Uterus (tissue), 4 donors: ENCODE results near the gene TMPRSS11D. TPM values are rescaled to one million over a fixed set of nuclear protein-coding genes. Genes with fewer than 3 reads are reported as not detected.

Experiments
- DNase-seq, 2 donors: peaks; one replicate each; pipeline ENCODE4 v3.0.0-alpha.2; 2019 to 2020
- H3K27ac ChIP-seq, 2 donors: fragments of 200-600 bp; sonication (generic); 1 replicate in 1 of 2; 2 replicates in 1 of 2; pipeline ENCODE4 v1.5.1; 2016 to 2018
- H3K27me3 ChIP-seq, 2 donors: fragments of 200-600 bp; sonication (generic); one replicate each; pipeline ENCODE4 v1.5.1; 2018 to 2019; ENCODE audit warnings: control low read depth in 1 of 2
- H3K36me3 ChIP-seq, 2 donors: fragments of 200-600 bp; sonication (generic); one replicate each; pipeline ENCODE4 v1.5.1; 2019; ENCODE audit warnings: control low read depth in 1 of 2
- H3K4me1 ChIP-seq, 2 donors: fragments of 200-600 bp; sonication (generic); one replicate each; pipeline ENCODE4 v1.5.1; 2018 to 2019; ENCODE audit warnings: control low read depth in 1 of 2
- H3K4me3 ChIP-seq, 2 donors: fragments of 200-600 bp; sonication (generic); 1 replicate in 1 of 2; 2 replicates in 1 of 2; pipeline ENCODE4 v1.5.1; 2018 to 2019; ENCODE audit warnings: mild to moderate bottlenecking in 1 of 2
- H3K9me3 ChIP-seq, 2 donors: fragments of 200-600 bp; sonication (generic); one replicate each; pipeline ENCODE4 v1.5.1; 2019; ENCODE audit warnings: control low read depth in 1 of 2
- CTCF ChIP-seq, 4 experiments: fragments of 200-600 bp in 2 of 4; fragments of 450-650 bp in 2 of 4; sonication (generic) in 2 of 4; IDR thresholded peaks; one replicate each; pipeline ENCODE4 v1.5.1; 2016 to 2019; ENCODE audit warnings: antibody characterized with exemption in 4 of 4, mild to moderate bottlenecking in 2 of 4, moderate library complexity in 1 of 4
- POLR2A ChIP-seq, 2 donors: fragments of 450-650 bp; IDR thresholded peaks; one replicate each; pipeline ENCODE4 v1.6.1; 2016; ENCODE audit warnings: antibody characterized with exemption in 2 of 2, mild to moderate bottlenecking in 1 of 2, moderate library complexity in 1 of 2
- intact Hi-C: fragments of 100-400 bp; cut with DNase I; formaldehyde crosslinking; loops from one replicate; pipeline ENCODE4 v1.15.1; 2023; ENCODE audit warnings: low total_unique reads
- total RNA-seq, 4 donors: library from RNA; depleted of rRNA in 3 of 4; stranded (reverse); fragments of >200 nt in 3 of 4; gene quantifications; one replicate each; pipeline versions ENCODE4 v1.1.0 to v1.2.4, GENCODE V29; 2014 to 2023
- donor health status: DM: yes; HTN: yes; CAD: no.

The TMPRSS11D gene
- total RNA-seq, 4 donors from 2014 or later = not detected

- Histone ChIP-seq H3K4me3 (no peak overlapping the region), H3K4me1 (no peaks in the 10 kb centered on the region), H3K27me3 (no peaks in the 10 kb centered on the region), H3K27ac (no peak overlapping the region), H3K36me3 (no peaks in the 10 kb centered on the region), H3K9me3 (no peaks in the 10 kb centered on the region)
- intact Hi-C loops = no loop called here
- TF ChIP-seq POLR2A (IDR thresholded peaks at IDR 0.05) = no peak
- TF ChIP-seq CTCF (IDR thresholded peaks at IDR 0.05) = no peak
- no peak for DNase-seq
Measured at GRCh38 chr4:67790721-67791120, 93.1 kb downstream of the TMPRSS11D start.

GRCh38 chr4:67787311-67787710 lies 96.5 kb downstream of the TMPRSS11D start:
- Histone ChIP-seq H3K4me3 (no peak overlapping the region), H3K27me3 (no peaks in the 10 kb centered on the region), H3K36me3 (no peaks in the 10 kb centered on the region), H3K4me1 (no peaks in the 10 kb centered on the region), H3K27ac (no peak overlapping the region), H3K9me3 (no peaks in the 10 kb centered on the region)
- TF ChIP-seq POLR2A (IDR thresholded peaks at IDR 0.05) (no peak), CTCF (IDR thresholded peaks at IDR 0.05) (no peak)
- no peak for DNase-seq
- intact Hi-C loops = no loop called here

GRCh38 chr4:67785528-67785927 lies 98.3 kb downstream of the TMPRSS11D start:
- Histone ChIP-seq H3K27ac (no peak overlapping the region), H3K36me3 (no peaks in the 10 kb centered on the region), H3K9me3 (no peaks in the 10 kb centered on the region), H3K27me3 (no peaks in the 10 kb centered on the region), H3K4me3 (no peak overlapping the region), H3K4me1 (no peaks in the 10 kb centered on the region)
- no peak for TF ChIP-seq POLR2A (IDR thresholded peaks at IDR 0.05)
- TF ChIP-seq CTCF (IDR thresholded peaks at IDR 0.05) = no peak
- intact Hi-C loops = no loop called here
- DNase-seq = no peak

- Histone ChIP-seq H3K27me3 (no peaks in the 10 kb centered on the region), H3K4me1 (no peaks in the 10 kb centered on the region), H3K9me3 (no peaks in the 10 kb centered on the region), H3K36me3 (no peaks in the 10 kb centered on the region), H3K27ac (no peak overlapping the region), H3K4me3 (no peak overlapping the region)
- no peak for TF ChIP-seq POLR2A (IDR thresholded peaks at IDR 0.05)
- no peak for TF ChIP-seq CTCF (IDR thresholded peaks at IDR 0.05)
- intact Hi-C loops = no loop called here
- DNase-seq = no peak
Measured at GRCh38 chr4:67779631-67780030, 104.2 kb downstream of the TMPRSS11D start.

- TF ChIP-seq CTCF (IDR thresholded peaks at IDR 0.05) = no peak
- no peak for TF ChIP-seq POLR2A (IDR thresholded peaks at IDR 0.05)
- no peaks in the 10 kb centered on the region for H3K4me1 ChIP-seq
- H3K27me3 ChIP-seq = no peaks in the 10 kb centered on the region
- no peaks in the 10 kb centered on the region for H3K36me3 ChIP-seq
- no peaks in the 10 kb centered on the region for H3K9me3 ChIP-seq
- intact Hi-C loops = no loop called here
- DNase-seq = no peak
- H3K4me3 ChIP-seq = no peak overlapping the region
- no peak overlapping the region for H3K27ac ChIP-seq
Measured at GRCh38 chr4:67776746-67777145, 107.1 kb downstream of the TMPRSS11D start.

Other genes starting within 250 kb of the TMPRSS11D start
- gene UBA6, start 182.8 kb downstream of the TMPRSS11D start, total RNA-seq = 100 to 1,000 TPM in 1 of 4 donors, 10 to 100 TPM in 3; 15.6 to 198 (median 67.3) TPM
- not detected for gene GNRHR, start 129.6 kb downstream of the TMPRSS11D start, total RNA-seq
- gene TMPRSS11A, start 79.5 kb upstream of the TMPRSS11D start, total RNA-seq = not detected
- not detected for gene TMPRSS11F, start 245.9 kb upstream of the TMPRSS11D start, total RNA-seq